ENCODE data around the gene PATJ.

DNA sequence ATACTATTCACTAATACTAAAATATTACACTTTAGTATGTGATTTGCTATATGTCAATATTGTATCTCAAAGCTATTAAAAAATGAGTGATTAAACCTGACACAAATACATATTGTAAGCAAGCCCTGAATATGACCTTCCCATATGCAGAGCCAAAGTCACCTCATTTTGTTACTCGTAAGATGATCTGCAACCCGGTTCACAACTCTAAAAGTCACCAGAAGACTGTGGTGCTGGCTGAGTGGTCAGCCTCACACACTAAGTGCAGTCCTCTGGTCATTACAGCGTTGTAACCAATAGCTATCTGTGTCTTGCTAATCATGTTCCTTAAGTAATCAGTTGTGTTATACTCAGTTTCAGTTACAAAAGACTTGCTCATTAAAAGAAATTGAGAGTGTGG is 254.8 kb downstream of the PATJ start:
- no peak for TF ChIP-seq CTCF (IDR thresholded peaks at IDR 0.05)
- TF ChIP-seq POLR2A (IDR thresholded peaks at IDR 0.05) = no peak
